Peyer's patch (tissue), 4 donors: Measurements from ENCODE around the gene RPS24.

Experiments used
- CTCF ChIP-seq, 6 experiments: fragments of 450-650 bp in 4 of 6; fragments of 200-600 bp in 2 of 6; sonication (generic) in 1 of 6; IDR thresholded peaks; one replicate each; pipeline ENCODE4 v1.5.1; 2017 to 2019; ENCODE audit warnings: antibody characterized with exemption in 6 of 6, mild to moderate bottlenecking in 3 of 6, moderate library complexity in 1 of 6
- POLR2A ChIP-seq, 2 donors: fragments of 450-650 bp; IDR thresholded peaks; one replicate each; pipeline ENCODE4 v1.5.1; 2017; ENCODE audit warnings: antibody characterized with exemption in 2 of 2, mild to moderate bottlenecking in 2 of 2, moderate library complexity in 2 of 2

- TF ChIP-seq CTCF (IDR thresholded peaks at IDR 0.05) (no peak), POLR2A (IDR thresholded peaks at IDR 0.05) (no peak)
These were observed 9.9 kb upstream of the RPS24 start for GRCh38 chr10:78023741-78024140.
